HepG2 (cell line): ENCODE measurements around the gene INO80B. TPM values are rescaled to one million over a fixed set of nuclear protein-coding genes. Genes with fewer than 3 reads are reported as not detected.

ENCODE experiments used
- CBFB ChIP-seq: sonication (generic); formaldehyde crosslinking; IDR thresholded peaks from 2 replicates; pipeline ENCODE4 v1.4.0; 2020; ENCODE audit warnings: missing genetic modification reagents
- CREM ChIP-seq, 2 experiments: sonication (generic) in 1 of 2; formaldehyde crosslinking in 1 of 2; IDR thresholded peaks; 2 replicates each; pipeline versions ENCODE4 v1.4.0 to v1.6.1; 2016 to 2020; ENCODE audit warnings: antibody characterized with exemption in 1 of 2, mild to moderate bottlenecking in 1 of 2, missing genetic modification reagents in 1 of 2
- DNMT1 ChIP-seq: sonication (generic); formaldehyde crosslinking; IDR thresholded peaks from 2 replicates; pipeline ENCODE4 v1.5.1; 2020; ENCODE audit warnings: mild to moderate bottlenecking, missing genetic modification reagents
- ESRRA ChIP-seq: sonication (generic); formaldehyde crosslinking; IDR thresholded peaks from 2 replicates; pipeline ENCODE4 v1.5.1; 2020; ENCODE audit warnings: mild to moderate bottlenecking, low read depth, missing genetic modification reagents
- FLYWCH1 ChIP-seq: sonication (generic); formaldehyde crosslinking; IDR thresholded peaks from 2 replicates; pipeline ENCODE4 v1.8.1; 2023; ENCODE audit warnings: mild to moderate bottlenecking, missing genetic modification reagents
- FOXA3 ChIP-seq: IDR thresholded peaks from 2 replicates; pipeline ENCODE4 v1.6.1; 2016; ENCODE audit warnings: missing genetic modification reagents, missing compliant biosample characterization
- FOXK1 ChIP-seq: sonication (generic); formaldehyde crosslinking; IDR thresholded peaks from 2 replicates; pipeline ENCODE4 v1.4.0; 2020; ENCODE audit warnings: low read depth, missing genetic modification reagents, borderline replicate concordance
- IKZF4 ChIP-seq: sonication (generic); formaldehyde crosslinking; IDR thresholded peaks from 2 replicates; pipeline ENCODE4 v1.5.1; 2020; ENCODE audit warnings: borderline replicate concordance, mild to moderate bottlenecking, low read depth, missing genetic modification reagents; ENCODE audit errors: not compliant biosample characterization
- MIER2 ChIP-seq: IDR thresholded peaks from 2 replicates; pipeline ENCODE4 v1.6.1; 2016; ENCODE audit warnings: missing biosample characterization, missing genetic modification reagents
- PITX1 ChIP-seq: sonication (generic); formaldehyde crosslinking; IDR thresholded peaks from 2 replicates; pipeline ENCODE4 v1.5.1; 2020; ENCODE audit warnings: mild to moderate bottlenecking, missing genetic modification reagents
- RORA ChIP-seq: sonication (generic); formaldehyde crosslinking; IDR thresholded peaks from 2 replicates; pipeline ENCODE4 v1.5.0; 2020; ENCODE audit warnings: mild to moderate bottlenecking, missing genetic modification reagents, moderate library complexity
- SMAD3 ChIP-seq: sonication (generic); formaldehyde crosslinking; IDR thresholded peaks from 2 replicates; pipeline ENCODE4 v1.4.0; 2020; ENCODE audit warnings: missing genetic modification reagents
- SP1 ChIP-seq, 2 experiments: fragments of 450-650 bp in 1 of 2; sonication (generic) in 1 of 2; formaldehyde crosslinking in 1 of 2; IDR thresholded peaks; 2 replicates each; pipeline versions ENCODE4 v1.4.0 to v1.6.1; 2016 to 2020; ENCODE audit warnings: missing genetic modification reagents in 1 of 2
- TMF1 ChIP-seq: sonication (generic); formaldehyde crosslinking; IDR thresholded peaks from 2 replicates; pipeline ENCODE4 v1.8.1; 2022; ENCODE audit warnings: low read depth, missing genetic modification reagents
- ZKSCAN1 ChIP-seq: fragments of 150-350 bp; IDR thresholded peaks from 2 replicates; pipeline ENCODE4 v1.6.1; 2014; ENCODE audit warnings: low read length
- ZNF496 ChIP-seq: sonication (generic); formaldehyde crosslinking; IDR thresholded peaks from 2 replicates; pipeline ENCODE4 v1.8.1; 2023; ENCODE audit warnings: mild to moderate bottlenecking, moderate library complexity, missing genetic modification reagents; ENCODE audit not compliant: insufficient replicate concordance
- ZNF503 ChIP-seq: sonication (generic); formaldehyde crosslinking; IDR thresholded peaks from 2 replicates; pipeline ENCODE4 v1.4.0; 2020; ENCODE audit warnings: missing genetic modification reagents
- ZSCAN25 ChIP-seq: sonication (generic); formaldehyde crosslinking; IDR thresholded peaks from 2 replicates; pipeline ENCODE4 v1.8.0; 2022; ENCODE audit warnings: mild to moderate bottlenecking, missing genetic modification reagents
- polyA plus RNA-seq, 8 experiments: library from polyadenylated mRNA; depleted of rRNA in 3 of 8; stranded (reverse) in 7 of 8; unstranded in 1 of 8; fragments of >200 nt; fragmentation: Illumina TruSeq in 4 of 8; extraction: Trizol in 4 of 8; gene quantifications; 2 replicates each; pipeline versions ENCODE4 v1.2.1 to v1.2.3, GENCODE V29; 2011 to 2016; ENCODE audit warnings: low read depth in 4 of 8, missing spikeins in 1 of 8, mixed read lengths in 1 of 8; ENCODE audit not compliant: insufficient read depth in 1 of 8
- total RNA-seq, 5 experiments: library from RNA; depleted of rRNA; stranded (reverse); fragments of >200 nt; fragmentation: Illumina TruSeq; extraction: Trizol; gene quantifications; 2 replicates each; pipeline ENCODE4 v1.2.3, GENCODE V29; 2016; ENCODE audit warnings: low read depth in 1 of 5
- TF ChIP-seq, protein P1 (sequence below): IDR thresholded peaks from 2 replicates; pipeline ENCODE4 v1.4.0; 2020; ENCODE audit warnings: mild to moderate bottlenecking, missing genetic modification reagents
- TF ChIP-seq, protein P2 (sequence below): sonication (generic); formaldehyde crosslinking; IDR thresholded peaks from 2 replicates; pipeline ENCODE4 v1.5.1; 2020; ENCODE audit warnings: missing genetic modification reagents, mild to moderate bottlenecking, borderline replicate concordance

INO80B gene
- total and polyA plus RNA-seq, 2 of the 13 experiments (the other 11 are each of a cell fraction or from before 2014, with no cell fraction given) = 6.2 to 14.5 TPM

DNA sequence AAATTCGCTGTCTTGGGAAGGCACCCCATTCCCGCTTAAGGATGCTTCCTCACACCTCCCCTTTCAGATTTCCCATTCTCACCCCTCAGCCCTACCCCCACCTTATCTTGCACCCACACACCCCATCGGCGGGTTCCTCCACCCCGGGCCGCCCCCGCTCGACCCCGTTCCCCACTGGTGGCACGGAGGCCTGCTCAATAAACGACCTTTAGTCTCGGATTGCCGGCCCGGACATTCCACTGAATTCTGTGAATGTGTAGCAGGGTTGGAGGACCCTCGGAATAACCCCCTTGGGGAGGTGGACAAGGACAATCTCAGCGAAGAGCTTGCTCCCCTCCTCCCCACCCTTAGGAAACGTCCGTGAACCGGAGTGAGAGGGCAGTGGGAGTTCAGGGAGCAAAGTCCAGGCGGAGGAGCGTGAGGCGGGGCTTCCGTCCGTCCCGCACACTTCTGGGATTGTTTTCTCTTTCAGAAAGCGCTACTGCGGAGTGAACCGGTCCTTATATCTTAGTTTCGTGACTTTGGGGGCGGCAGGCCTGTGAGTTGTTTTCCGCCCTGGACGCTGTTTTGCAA is 47.3 kb downstream of the INO80B start (continued):
- TF ChIP-seq IKZF4 (CRISPR knock-in tag) = peak; percentile 45
- no peak for TF ChIP-seq SP1 (IDR thresholded peaks at IDR 0.05)
- peak; percentile 68; the same call in 1 of the 2 replicates for TF ChIP-seq SP1 (CRISPR knock-in tag; IDR thresholded peaks at IDR 0.05)
- TF ChIP-seq FLYWCH1 = 0 out of 2 replicates have a peak, but pooled peaks have one; percentile 72
- 0 out of 2 replicates have a peak, but pooled peaks have one; percentile 39 for TF ChIP-seq ZSCAN25 (CRISPR knock-in tag)
- TF ChIP-seq ZNF496 = no peak
- 0 out of 2 replicates have a peak, but pooled peaks have one; percentile 1 for TF ChIP-seq TMF1 (CRISPR knock-in tag)
- TF ChIP-seq ESRRA = peak; percentile 85; the same call in 1 of the 2 replicates
- peak; percentile 59 for TF ChIP-seq MIER2 (CRISPR knock-in tag)
- TF ChIP-seq DNMT1 (CRISPR knock-in tag) = no peak; the same call in 1 of the 2 replicates
- TF ChIP-seq FOXK1 (CRISPR knock-in tag) = no peak; the same call in 1 of the 2 replicates
- TF ChIP-seq CBFB (CRISPR knock-in tag) = no peak
- TF ChIP-seq RORA (CRISPR knock-in tag) = no peak
- peak; percentile 62; the same call in 1 of the 2 replicates for TF ChIP-seq PITX1 (CRISPR knock-in tag)
- peak; percentile 73 for TF ChIP-seq FOXA3 (CRISPR knock-in tag)
- TF ChIP-seq SMAD3 (CRISPR knock-in tag) = peak; percentile 25; the same call in 1 of the 2 replicates
- peak; percentile 25; the same call in 1 of the 2 replicates for TF ChIP-seq ZNF503 (CRISPR knock-in tag)
- TF ChIP-seq CREM (IDR thresholded peaks at IDR 0.05) = peak; percentile 75
- TF ChIP-seq CREM (CRISPR knock-in tag; IDR thresholded peaks at IDR 0.05) = no peak
- TF ChIP-seq ZKSCAN1 = no peak; the same call in 1 of the 2 replicates
- TF ChIP-seq, protein P1, sequence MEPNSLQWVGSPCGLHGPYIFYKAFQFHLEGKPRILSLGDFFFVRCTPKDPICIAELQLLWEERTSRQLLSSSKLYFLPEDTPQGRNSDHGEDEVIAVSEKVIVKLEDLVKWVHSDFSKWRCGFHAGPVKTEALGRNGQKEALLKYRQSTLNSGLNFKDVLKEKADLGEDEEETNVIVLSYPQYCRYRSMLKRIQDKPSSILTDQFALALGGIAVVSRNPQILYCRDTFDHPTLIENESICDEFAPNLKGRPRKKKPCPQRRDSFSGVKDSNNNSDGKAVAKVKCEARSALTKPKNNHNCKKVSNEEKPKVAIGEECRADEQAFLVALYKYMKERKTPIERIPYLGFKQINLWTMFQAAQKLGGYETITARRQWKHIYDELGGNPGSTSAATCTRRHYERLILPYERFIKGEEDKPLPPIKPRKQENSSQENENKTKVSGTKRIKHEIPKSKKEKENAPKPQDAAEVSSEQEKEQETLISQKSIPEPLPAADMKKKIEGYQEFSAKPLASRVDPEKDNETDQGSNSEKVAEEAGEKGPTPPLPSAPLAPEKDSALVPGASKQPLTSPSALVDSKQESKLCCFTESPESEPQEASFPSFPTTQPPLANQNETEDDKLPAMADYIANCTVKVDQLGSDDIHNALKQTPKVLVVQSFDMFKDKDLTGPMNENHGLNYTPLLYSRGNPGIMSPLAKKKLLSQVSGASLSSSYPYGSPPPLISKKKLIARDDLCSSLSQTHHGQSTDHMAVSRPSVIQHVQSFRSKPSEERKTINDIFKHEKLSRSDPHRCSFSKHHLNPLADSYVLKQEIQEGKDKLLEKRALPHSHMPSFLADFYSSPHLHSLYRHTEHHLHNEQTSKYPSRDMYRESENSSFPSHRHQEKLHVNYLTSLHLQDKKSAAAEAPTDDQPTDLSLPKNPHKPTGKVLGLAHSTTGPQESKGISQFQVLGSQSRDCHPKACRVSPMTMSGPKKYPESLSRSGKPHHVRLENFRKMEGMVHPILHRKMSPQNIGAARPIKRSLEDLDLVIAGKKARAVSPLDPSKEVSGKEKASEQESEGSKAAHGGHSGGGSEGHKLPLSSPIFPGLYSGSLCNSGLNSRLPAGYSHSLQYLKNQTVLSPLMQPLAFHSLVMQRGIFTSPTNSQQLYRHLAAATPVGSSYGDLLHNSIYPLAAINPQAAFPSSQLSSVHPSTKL (CRISPR knock-in tag) = peak; percentile 78
- TF ChIP-seq, protein P2, sequence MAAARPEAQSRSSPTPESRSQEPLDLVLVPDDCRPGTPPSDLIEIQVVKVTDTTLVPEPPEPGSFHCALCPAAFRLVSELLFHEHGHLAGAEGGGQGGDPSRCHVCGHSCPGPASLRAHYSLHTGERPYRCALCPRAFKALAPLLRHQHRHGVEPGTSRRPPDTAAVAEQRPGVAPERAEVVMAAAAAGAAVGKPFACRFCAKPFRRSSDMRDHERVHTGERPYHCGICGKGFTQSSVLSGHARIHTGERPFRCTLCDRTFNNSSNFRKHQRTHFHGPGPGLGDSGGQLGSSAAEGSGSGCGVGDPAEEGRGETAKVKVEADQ (CRISPR knock-in tag) = no peak
